ENCODE results near the gene RAB3IL1. TPM values are rescaled to one million over a fixed set of nuclear protein-coding genes. Genes with fewer than 3 reads are reported as not detected.

Gene RAB3IL1
- total RNA-seq, 2 donors from 2014 or later, result 3.7 to 5.9 TPM

DNA sequence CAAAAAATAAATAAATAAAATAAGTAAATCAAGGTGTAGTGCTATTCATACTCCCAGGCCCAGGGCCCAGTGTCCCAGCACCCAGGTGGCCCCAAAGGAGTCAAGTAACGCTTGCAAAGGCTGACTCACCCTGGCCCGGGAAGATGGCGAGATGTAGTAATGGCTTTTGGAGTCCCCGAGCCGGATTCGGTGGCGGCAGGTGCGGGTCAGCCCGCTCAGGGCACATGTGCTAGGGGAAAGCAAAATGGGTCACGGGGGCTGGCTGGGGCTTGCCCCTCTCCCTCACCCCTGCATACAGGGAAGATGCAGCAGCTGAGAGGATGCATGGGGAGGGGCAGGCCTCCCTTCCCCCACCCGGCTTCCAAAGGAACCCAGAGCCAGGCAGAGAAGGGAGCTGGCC is 15.1 kb downstream of the RAB3IL1 start:
- no peak overlapping the region for H3K27ac ChIP-seq
- intact Hi-C loops (cut with DNase I), result no loop called here
- H3K36me3 ChIP-seq, result no peaks in the 10 kb centered on the region
- no peaks in the 10 kb centered on the region for H3K4me1 ChIP-seq
- no peak for DNase-seq
- H3K9me3 ChIP-seq, result no peaks in the 10 kb centered on the region
- H3K27me3 ChIP-seq, result no peaks in the 10 kb centered on the region
- TF ChIP-seq, protein P1, sequence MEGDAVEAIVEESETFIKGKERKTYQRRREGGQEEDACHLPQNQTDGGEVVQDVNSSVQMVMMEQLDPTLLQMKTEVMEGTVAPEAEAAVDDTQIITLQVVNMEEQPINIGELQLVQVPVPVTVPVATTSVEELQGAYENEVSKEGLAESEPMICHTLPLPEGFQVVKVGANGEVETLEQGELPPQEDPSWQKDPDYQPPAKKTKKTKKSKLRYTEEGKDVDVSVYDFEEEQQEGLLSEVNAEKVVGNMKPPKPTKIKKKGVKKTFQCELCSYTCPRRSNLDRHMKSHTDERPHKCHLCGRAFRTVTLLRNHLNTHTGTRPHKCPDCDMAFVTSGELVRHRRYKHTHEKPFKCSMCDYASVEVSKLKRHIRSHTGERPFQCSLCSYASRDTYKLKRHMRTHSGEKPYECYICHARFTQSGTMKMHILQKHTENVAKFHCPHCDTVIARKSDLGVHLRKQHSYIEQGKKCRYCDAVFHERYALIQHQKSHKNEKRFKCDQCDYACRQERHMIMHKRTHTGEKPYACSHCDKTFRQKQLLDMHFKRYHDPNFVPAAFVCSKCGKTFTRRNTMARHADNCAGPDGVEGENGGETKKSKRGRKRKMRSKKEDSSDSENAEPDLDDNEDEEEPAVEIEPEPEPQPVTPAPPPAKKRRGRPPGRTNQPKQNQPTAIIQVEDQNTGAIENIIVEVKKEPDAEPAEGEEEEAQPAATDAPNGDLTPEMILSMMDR (IDR thresholded peaks at IDR 0.05), result no peak
- H3K4me3 ChIP-seq, result no peak overlapping the region
- no peak overlapping the region for H3K9ac ChIP-seq (ENCODE audit: low read depth in 2 of 2, low read length in 2 of 2)

DNA sequence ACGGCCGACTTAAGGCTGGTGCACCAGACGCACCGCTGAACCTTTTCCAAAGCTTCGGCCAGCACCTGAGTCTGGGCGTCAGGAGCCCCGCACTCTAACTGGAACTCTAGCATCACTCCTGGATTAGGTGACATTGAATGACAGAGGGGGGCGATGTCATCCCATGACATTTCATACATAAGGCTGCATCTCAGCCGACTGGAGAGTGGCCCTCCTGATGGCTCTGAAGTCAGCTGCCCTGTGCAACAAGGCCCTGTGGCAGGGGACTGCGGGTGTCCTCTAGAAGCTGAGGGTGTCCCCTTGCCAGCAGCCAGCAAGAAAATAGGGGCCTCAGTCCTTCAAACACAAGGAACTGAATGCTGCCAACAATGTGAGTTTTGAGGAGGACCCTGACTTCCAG is 16.0 kb downstream of the RAB3IL1 start:
- TF ChIP-seq, protein P1 (IDR thresholded peaks at IDR 0.05), result no peak
- H3K27ac ChIP-seq, result no peak overlapping the region
- no peaks in the 10 kb centered on the region for H3K9me3 ChIP-seq
- H3K27me3 ChIP-seq, result no peaks in the 10 kb centered on the region
- H3K4me3 ChIP-seq, result no peak overlapping the region
- H3K36me3 ChIP-seq, result no peaks in the 10 kb centered on the region
- DNase-seq, result no peak
- H3K9ac ChIP-seq (ENCODE audit: low read depth in 2 of 2, low read length in 2 of 2), result no peak overlapping the region
- intact Hi-C loops (cut with DNase I), result no loop called here
- no peaks in the 10 kb centered on the region for H3K4me1 ChIP-seq

DNA sequence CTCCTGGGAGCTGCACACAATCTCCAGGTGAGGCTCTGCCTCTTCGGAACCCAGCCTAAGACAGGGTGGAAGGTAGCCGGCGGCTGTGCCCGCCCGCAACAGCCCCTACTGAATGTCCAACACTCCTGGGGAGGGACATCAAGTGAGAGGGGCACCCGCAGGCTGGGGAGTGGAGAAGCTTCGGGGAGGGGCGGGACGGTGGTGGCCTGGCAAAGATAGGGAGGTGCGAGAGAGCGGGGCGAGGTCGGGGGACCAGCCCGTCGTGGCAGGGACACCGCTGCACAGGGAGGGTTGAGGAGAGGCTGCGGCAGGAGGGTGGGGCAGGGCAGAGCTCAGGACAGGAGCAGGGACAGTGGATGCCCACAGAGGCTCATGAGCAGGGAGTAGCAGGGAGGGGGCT is 17.1 kb downstream of the RAB3IL1 start:
- Histone ChIP-seq H3K36me3 (no peaks in the 10 kb centered on the region), H3K27me3 (no peaks in the 10 kb centered on the region), H3K27ac (no peak overlapping the region), H3K4me1 (no peaks in the 10 kb centered on the region), H3K9ac (ENCODE audit: low read depth in 2 of 2, low read length in 2 of 2) (no peak overlapping the region), H3K4me3 (no peak overlapping the region), H3K9me3 (no peaks in the 10 kb centered on the region)
- no peak for DNase-seq
- intact Hi-C loops (cut with DNase I), result no loop called here
- TF ChIP-seq, protein P1 (IDR thresholded peaks at IDR 0.05), result no peak

DNA sequence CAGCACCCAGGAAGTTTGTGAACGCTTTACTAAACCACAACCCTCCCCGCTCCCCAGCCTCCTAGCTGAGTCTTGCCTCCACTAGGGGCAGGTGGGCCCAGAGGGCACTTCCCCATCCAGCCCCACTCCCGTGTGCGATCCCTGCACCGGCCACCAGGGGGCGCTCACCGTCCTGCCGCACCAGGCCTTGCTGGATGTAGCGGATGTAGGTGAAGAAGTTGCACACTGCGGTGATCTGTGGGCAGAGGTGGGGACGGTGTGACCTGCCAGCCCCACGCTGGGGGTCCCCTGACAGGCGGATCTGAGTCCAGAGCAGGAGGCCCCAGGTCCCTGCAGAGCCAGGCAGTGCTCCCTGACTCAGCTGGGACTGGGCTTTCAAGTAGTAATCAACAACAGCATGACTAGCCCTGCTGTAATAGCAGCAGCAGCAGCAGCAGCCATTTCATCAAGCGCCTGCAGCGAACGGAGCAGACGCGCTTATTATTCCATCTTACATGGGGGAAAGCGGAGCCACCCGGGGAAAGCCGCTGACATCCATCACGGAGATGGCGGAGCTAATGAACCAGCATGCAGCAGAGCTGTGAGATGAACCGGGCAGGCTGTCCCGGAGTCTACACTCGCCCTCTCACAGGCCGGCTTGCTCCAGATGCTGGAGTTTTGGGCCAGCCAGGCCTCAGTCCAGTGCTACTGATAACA is 18.1 kb downstream of the RAB3IL1 start:
- H3K4me1 ChIP-seq, result no peaks in the 10 kb centered on the region
- no peak overlapping the region for H3K9ac ChIP-seq (ENCODE audit: low read depth in 2 of 2, low read length in 2 of 2)
- no peak overlapping the region for H3K4me3 ChIP-seq
- TF ChIP-seq, protein P1 (IDR thresholded peaks at IDR 0.05), result peak; percentile 100
- H3K36me3 ChIP-seq, result no peaks in the 10 kb centered on the region
- H3K27ac ChIP-seq, result no peak overlapping the region
- no peaks in the 10 kb centered on the region for H3K9me3 ChIP-seq
- intact Hi-C loops (cut with DNase I), result loop anchor here (2.0 to 5.0 kb wide), 4 partner anchors 48 to 184 kb away; no protein-coding TSS in a partner anchor
- DNase-seq, result peak; percentile 90
- no peaks in the 10 kb centered on the region for H3K27me3 ChIP-seq

DNA sequence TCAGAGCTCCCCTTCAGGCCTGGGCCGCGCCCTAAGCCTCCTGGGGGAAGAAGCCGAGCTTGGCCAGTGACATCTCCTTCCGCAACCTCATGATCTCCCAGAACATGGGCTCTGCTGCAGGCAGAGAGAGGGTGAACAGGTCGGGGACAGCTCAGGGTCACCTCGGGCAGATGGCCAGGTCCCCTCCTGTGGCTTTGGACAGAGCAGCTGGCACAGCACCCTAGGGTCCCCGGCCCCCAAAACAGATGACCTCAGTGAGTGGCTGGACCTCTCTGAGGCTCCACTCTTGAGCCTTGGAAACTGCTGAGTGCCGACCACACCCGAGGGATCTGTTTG is 19.2 kb downstream of the RAB3IL1 start:
- H3K27ac ChIP-seq, result no peak overlapping the region
- TF ChIP-seq, protein P1 (IDR thresholded peaks at IDR 0.05), result no peak
- no peak for DNase-seq
- intact Hi-C loops (cut with DNase I), result loop anchor here (2.0 to 5.0 kb wide), 4 partner anchors 49 to 185 kb away; no protein-coding TSS in a partner anchor
- H3K4me1 ChIP-seq, result no peaks in the 10 kb centered on the region
- H3K27me3 ChIP-seq, result no peaks in the 10 kb centered on the region
- H3K9ac ChIP-seq (ENCODE audit: low read depth in 2 of 2, low read length in 2 of 2), result no peak overlapping the region
- no peaks in the 10 kb centered on the region for H3K36me3 ChIP-seq
- no peak overlapping the region for H3K4me3 ChIP-seq
- H3K9me3 ChIP-seq, result no peaks in the 10 kb centered on the region
